AG10803 (cell line): Measurements from ENCODE around the gene ZNF780B.
"Not testable (repeated sequence)": the region's sequence is repeated elsewhere in the genome, so short reads cannot be mapped to it uniquely, and the experiment has no call there.

Source experiments
- DNase-seq: peaks from one replicate; pipeline ENCODE4 v3.0.0; 2010; ENCODE audit warnings: low read depth
- H3K4me3 ChIP-seq: 2 replicates; pipeline ENCODE4 v1.5.1; 2011; ENCODE audit warnings: mild to moderate bottlenecking, low read length, control low read depth
- TF ChIP-seq, protein P1 (sequence below): conservative IDR thresholded peaks from 2 replicates; pipeline ENCODE4 v1.5.1; 2011; ENCODE audit warnings: mild to moderate bottlenecking, low read length, control low read depth, inconsistent platforms

ZNF780B gene

DNA sequence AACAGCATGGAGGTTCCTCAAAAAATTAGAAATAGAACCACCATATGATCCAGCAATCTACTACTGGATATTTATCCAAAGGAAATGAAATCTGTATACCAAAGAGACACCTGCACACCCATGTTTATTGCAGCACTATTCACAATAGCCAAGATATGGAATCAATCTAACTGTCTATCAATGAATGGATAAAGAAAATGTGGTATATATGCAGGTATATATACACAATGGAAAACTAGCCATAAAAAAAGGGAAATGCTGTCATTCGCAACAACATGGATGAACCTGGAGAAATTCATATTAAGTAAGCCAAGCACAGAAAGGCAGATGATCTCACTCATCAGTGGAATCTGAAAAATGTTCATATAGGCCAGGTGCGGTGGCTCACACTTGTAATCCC lies 2.5 kb downstream of the ZNF780B start:
- H3K4me3 ChIP-seq, result no peak overlapping the region
- no peak for DNase-seq
- TF ChIP-seq, protein P1, sequence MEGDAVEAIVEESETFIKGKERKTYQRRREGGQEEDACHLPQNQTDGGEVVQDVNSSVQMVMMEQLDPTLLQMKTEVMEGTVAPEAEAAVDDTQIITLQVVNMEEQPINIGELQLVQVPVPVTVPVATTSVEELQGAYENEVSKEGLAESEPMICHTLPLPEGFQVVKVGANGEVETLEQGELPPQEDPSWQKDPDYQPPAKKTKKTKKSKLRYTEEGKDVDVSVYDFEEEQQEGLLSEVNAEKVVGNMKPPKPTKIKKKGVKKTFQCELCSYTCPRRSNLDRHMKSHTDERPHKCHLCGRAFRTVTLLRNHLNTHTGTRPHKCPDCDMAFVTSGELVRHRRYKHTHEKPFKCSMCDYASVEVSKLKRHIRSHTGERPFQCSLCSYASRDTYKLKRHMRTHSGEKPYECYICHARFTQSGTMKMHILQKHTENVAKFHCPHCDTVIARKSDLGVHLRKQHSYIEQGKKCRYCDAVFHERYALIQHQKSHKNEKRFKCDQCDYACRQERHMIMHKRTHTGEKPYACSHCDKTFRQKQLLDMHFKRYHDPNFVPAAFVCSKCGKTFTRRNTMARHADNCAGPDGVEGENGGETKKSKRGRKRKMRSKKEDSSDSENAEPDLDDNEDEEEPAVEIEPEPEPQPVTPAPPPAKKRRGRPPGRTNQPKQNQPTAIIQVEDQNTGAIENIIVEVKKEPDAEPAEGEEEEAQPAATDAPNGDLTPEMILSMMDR, result no peak

DNA sequence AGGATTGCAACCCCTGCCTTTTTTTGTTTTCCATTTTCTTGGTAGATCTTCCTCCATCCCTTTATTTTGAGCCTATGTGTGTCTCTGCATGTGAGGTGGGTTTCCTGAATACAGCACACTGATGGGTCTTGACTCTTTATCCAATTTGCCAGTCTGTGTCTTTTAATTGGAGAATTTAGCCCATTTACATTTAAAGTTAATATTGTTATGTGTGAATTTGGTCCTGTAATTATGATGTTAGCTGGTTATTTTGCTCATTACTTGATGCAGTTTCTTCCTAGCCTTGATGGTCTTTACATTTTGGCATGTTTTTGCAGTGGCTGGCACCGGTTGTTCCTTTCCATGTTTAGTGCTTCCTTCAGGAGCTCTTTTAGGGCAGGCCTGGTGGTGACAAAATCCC lies 14.3 kb downstream of the ZNF780B start:
- DNase-seq, H3K4me3 ChIP-seq: not testable (repeated sequence)

DNA sequence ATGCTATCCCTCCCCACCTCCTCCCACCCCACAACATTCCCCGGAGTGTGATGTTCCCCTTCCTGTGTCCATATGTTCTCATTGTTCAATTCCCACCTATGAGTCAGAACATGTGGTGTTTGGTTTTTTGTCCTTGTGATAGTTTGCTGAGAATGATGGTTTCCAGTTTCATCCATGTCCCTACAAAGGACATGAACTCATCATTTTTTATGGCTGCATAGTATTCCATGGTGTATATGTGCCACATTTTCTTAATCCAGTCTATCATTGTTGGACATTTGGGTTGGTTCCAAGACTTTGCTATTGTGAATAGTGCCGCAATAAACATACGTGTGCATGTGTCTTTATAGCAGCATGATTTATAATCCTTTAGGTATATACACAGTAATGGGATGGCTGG lies 18.0 kb downstream of the ZNF780B start:
- not testable (repeated sequence) for DNase-seq, H3K4me3 ChIP-seq

DNA sequence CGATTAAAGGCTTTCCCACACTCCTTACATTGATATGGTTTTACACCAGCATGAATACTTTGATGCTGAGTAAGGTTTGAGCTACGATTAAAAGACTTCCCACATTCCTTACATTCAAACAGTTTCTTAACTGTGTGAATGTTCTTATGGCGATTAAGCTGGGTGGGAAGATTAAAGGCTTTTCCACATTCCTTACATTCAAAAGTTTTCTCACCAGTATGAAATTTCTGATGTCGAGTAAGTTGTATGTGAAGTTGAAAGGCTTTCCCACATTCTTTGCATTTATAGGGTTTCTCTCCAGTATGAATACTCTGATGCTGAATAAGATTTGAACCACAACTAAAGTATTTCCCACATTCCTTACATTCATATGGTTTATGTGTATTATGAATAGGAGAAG lies 20.0 kb downstream of the ZNF780B start:
- peak; percentile 14 for DNase-seq
- H3K4me3 ChIP-seq, result no peak overlapping the region
- TF ChIP-seq, protein P1, result no peak

DNA sequence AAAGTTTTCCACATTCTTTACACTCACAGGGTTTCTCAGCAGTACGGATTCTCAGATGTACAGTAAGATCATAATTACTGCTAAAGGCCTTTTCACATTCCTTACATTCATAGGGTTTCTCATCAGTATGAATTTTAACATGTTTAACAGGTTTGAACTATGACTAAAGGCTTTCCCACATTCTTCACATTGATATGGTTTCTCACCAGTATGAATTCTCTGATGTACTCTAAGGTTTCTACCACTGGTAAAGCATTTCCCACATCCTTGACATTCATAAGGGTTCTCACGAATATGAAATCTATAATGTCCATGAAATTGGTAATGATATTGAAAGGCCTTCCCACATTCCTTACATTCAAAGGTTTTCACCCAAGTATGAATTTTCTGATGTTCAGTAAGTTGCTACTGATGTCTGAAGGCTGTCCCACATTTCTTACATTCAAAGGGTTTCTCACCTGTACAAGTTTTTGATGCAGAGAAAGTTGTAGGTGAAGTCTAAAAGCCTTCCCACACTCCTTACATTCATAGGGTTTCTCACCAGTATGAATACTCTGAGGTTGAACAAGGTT lies 22.0 kb downstream of the ZNF780B start:
- no peak overlapping the region for H3K4me3 ChIP-seq
- DNase-seq, result no peak
- TF ChIP-seq, protein P1, result no peak

DNA sequence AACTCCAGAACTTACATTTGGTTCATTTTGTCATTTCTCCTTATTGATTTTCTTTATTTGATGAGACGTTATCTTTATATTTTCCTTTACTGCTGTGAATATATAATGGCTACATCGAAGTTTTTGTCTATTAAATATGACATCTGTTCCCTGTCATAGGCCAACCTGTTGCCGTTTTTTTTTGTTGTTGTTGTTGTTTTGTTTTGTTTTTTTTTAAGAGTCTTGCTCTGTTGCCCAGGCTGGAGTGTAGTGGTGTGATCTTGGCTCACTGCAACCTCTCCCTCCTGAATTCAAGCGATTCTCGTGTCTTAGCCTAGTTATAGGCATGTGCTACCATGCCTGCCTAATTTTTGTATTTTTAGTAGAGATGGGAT lies 29.4 kb downstream of the ZNF780B start:
- TF ChIP-seq, protein P1, result no peak
- no peak for DNase-seq
- no peak overlapping the region for H3K4me3 ChIP-seq

DNA sequence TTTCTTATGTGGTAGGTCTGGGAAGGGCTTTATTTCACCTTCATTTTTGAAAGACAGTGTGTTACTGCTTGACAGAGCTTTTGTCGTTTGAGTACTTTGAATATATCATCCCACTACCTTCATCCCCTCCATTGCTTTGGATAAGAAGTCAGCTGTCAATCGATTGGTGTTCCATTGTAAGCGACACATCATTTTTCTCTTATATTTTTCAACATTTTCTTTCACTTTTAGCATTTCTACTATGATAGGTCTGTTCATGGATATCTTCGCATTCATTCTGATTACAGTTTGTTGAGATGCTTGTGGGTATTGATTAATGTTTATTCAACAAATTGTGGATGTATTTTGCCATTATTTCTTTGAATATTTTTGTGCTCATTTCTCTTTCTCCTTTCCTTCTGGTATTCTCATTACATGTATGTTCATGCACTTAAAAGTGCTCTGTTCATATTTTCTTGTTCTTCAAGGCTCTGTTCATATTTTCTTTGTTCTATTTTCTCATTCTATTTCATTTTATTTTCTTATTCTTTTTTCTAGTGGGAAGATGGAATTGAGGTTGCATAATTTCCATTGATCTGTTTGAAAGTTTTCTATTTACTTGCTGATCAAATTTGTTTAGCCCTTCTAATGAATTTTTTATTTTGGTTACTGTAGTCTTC lies 30.0 kb downstream of the ZNF780B start:
- DNase-seq, result no peak

DNA sequence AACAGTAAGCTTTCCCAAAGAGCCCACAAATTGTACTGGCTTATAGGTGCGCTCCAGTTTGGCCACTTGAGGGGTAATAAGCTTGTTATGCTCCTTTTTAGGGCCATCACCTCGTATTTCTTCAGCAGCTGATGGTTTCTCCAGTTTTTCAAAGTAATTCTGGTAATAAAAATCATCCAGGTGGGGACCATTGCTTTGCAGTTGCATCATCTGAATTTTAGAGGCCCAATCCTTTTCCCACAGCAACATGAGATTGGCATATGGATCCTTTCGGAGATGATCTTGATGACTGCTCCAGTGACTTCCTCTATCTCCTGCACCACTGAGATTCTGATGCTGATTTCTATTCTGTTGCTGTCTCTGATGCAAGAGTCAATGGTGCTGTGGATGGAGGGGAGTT lies 32.1 kb downstream of the ZNF780B start:
- TF ChIP-seq, protein P1, result no peak
- DNase-seq, result no peak
- no peak overlapping the region for H3K4me3 ChIP-seq

More for the DNA sequence above, 30.0 kb downstream of the ZNF780B start:
- H3K4me3 ChIP-seq, result no peak overlapping the region
- TF ChIP-seq, protein P1, result no peak
